HG03558 (cell line): ENCODE measurements around the gene RPS16.
"Not testable (repeated sequence)": the region's sequence is repeated elsewhere in the genome, so short reads cannot be mapped to it uniquely, and the experiment has no call there.

Experiments
- ATAC-seq: cut with Tn5 transposase; IDR thresholded peaks from one replicate; pipeline ENCODE4 v1.9.1; 2021; ENCODE audit warnings: moderate number of reproducible peaks; ENCODE audit not compliant: unreplicated experiment; ENCODE audit errors: extremely low read depth

Gene RPS16

GRCh38 chr19:39451257-39451656, 15.5 kb upstream of the RPS16 start:
- not testable (repeated sequence) for ATAC-seq

GRCh38 chr19:39449116-39449797, 13.5 kb upstream of the RPS16 start:
- no peak for ATAC-seq

GRCh38 chr19:39448271-39448670, 12.5 kb upstream of the RPS16 start:
- no peak for ATAC-seq

- no peak for ATAC-seq
Observed at GRCh38 chr19:39446365-39447084, 10.8 kb upstream of the RPS16 start.

- peak; percentile 66 for ATAC-seq
Observed at GRCh38 chr19:39445196-39446111, 9.7 kb upstream of the RPS16 start, which contains the start of gene SUPT5H. Gene SUPT5H (plus strand): TSS chr19:39445582. CDS start chr19:39445891, 309 bp downstream.

- no peak for ATAC-seq
Observed at GRCh38 chr19:39444598-39445195, 8.9 kb upstream of the RPS16 start.

- no peak for ATAC-seq
Observed at GRCh38 chr19:39438270-39438934, 2.7 kb upstream of the RPS16 start.

- no peak for ATAC-seq
Observed at GRCh38 chr19:39436350-39436716, 584 bp upstream of the RPS16 start.

GRCh38 chr19:39434123-39435076, 1.3 kb downstream of the RPS16 start:
- no peak for ATAC-seq

- ATAC-seq, result no peak
Observed at GRCh38 chr19:39433480-39434079, 2.2 kb downstream of the RPS16 start.

GRCh38 chr19:39432677-39433025, 3.1 kb downstream of the RPS16 start:
- ATAC-seq, result no peak

GRCh38 chr19:39430675-39431593, 4.8 kb downstream of the RPS16 start:
- ATAC-seq, result no peak

GRCh38 chr19:39428283-39429112, 7.3 kb downstream of the RPS16 start:
- ATAC-seq, result no peak

GRCh38 chr19:39427707-39428106, 8.0 kb downstream of the RPS16 start:
- ATAC-seq, result no peak

GRCh38 chr19:39426170-39426569, 9.6 kb downstream of the RPS16 start:
- ATAC-seq, result no peak

GRCh38 chr19:39425744-39426143, 10.0 kb downstream of the RPS16 start:
- ATAC-seq, result no peak

- no peak for ATAC-seq
Observed at GRCh38 chr19:39424934-39425333, 10.8 kb downstream of the RPS16 start.
